ENCODE results near the gene POC5.

POC5 gene

DNA sequence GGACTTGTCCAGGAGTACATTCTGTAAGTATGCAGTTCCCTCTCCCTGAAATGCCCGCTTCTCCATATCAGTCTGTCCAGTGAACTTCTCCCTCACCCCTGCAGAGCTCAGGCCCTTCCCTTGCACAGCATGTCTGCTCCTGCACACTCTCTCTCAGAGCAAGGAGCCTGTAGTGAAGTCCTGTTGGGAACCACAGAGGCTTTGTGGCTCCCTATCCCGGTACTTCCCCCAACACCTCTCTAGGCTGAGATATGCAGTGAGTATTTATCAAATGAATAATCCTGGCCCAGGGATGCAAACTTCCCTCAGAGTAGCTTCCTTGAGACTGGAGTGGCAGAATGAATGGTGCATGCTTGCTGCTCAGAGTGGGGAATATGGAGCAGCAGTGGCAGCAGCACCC, 48.8 kb downstream of the POC5 start:
- peaks cover 45% of the 10 kb centered on the region for H3K4me1 ChIP-seq (ENCODE audit: low read length)

DNA sequence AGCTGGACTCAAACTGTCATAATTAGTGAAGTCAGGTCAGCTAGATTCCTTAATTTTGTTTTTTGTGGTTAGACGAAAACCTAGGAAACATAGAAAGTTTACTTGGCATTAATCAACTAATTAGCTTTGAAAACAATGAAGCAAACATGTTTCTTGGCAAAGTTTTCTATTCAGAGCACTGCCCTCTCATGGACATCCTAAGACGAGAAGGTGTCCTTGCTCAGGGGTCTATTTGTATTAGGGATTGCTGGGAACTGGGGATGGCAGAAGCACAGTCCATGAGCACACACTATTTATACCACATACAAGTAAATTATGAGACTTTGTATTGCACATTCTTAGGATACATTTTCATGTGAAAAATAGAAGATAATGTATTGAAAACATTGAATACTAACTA, 49.7 kb downstream of the POC5 start:
- Histone ChIP-seq H3K36me3 (replicated peaks; ENCODE audit: low read depth, low read length) (peaks cover 3% of the 10 kb centered on the region), H3K4me2 (ENCODE audit: low read length) (peak overlapping the region; percentile 94; the same call in 1 of the 2 replicates), H3K9me3 (ENCODE audit: insufficient read depth, low read length) (no peaks in the 10 kb centered on the region), H3K4me3 (ENCODE audit: low read length) (no peak overlapping the region), H3K79me2 (ENCODE audit: low read length) (no peaks in the 10 kb centered on the region), H3K27me3 (ENCODE audit: low read depth, low read length) (no peaks in the 10 kb centered on the region), H3K9ac (ENCODE audit: low read length) (no peak overlapping the region), H3K4me1 (ENCODE audit: low read length) (peaks cover 45% of the 10 kb centered on the region), H3K27ac (ENCODE audit: low read length) (no peak overlapping the region), H4K20me1 (ENCODE audit: insufficient read depth, low read length) (no peaks in the 10 kb centered on the region), H2AFZ (ENCODE audit: low read depth, low read length) (no peak overlapping the region)
- TF ChIP-seq EZH2phosphoT487 (IDR thresholded peaks at IDR 0.05; ENCODE audit: low read depth), result no peak
- TF ChIP-seq, protein P1, sequence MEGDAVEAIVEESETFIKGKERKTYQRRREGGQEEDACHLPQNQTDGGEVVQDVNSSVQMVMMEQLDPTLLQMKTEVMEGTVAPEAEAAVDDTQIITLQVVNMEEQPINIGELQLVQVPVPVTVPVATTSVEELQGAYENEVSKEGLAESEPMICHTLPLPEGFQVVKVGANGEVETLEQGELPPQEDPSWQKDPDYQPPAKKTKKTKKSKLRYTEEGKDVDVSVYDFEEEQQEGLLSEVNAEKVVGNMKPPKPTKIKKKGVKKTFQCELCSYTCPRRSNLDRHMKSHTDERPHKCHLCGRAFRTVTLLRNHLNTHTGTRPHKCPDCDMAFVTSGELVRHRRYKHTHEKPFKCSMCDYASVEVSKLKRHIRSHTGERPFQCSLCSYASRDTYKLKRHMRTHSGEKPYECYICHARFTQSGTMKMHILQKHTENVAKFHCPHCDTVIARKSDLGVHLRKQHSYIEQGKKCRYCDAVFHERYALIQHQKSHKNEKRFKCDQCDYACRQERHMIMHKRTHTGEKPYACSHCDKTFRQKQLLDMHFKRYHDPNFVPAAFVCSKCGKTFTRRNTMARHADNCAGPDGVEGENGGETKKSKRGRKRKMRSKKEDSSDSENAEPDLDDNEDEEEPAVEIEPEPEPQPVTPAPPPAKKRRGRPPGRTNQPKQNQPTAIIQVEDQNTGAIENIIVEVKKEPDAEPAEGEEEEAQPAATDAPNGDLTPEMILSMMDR (IDR thresholded peaks at IDR 0.05; ENCODE audit: low read depth, low read length), result peak; percentile 48

More for the DNA sequence above, 48.8 kb downstream of the POC5 start:
- no peaks in the 10 kb centered on the region for H3K79me2 ChIP-seq (ENCODE audit: low read length)
- H3K27me3 ChIP-seq (ENCODE audit: low read depth, low read length), result no peaks in the 10 kb centered on the region
- no peaks in the 10 kb centered on the region for H4K20me1 ChIP-seq (ENCODE audit: insufficient read depth, low read length)
- no peaks in the 10 kb centered on the region for H3K9me3 ChIP-seq (ENCODE audit: insufficient read depth, low read length)
- peak overlapping the region; percentile 94 for H3K4me2 ChIP-seq (ENCODE audit: low read length)
- no peak overlapping the region for H2AFZ ChIP-seq (ENCODE audit: low read depth, low read length)
- peak overlapping the region; percentile 40 for H3K9ac ChIP-seq (ENCODE audit: low read length)
- H3K27ac ChIP-seq (ENCODE audit: low read length), result peak overlapping the region; percentile 90
- no peak for TF ChIP-seq EZH2phosphoT487 (IDR thresholded peaks at IDR 0.05; ENCODE audit: low read depth)
- TF ChIP-seq, protein P1 (IDR thresholded peaks at IDR 0.05; ENCODE audit: low read depth, low read length), result no peak
- peaks cover 3% of the 10 kb centered on the region for H3K36me3 ChIP-seq (replicated peaks; ENCODE audit: low read depth, low read length)
- H3K4me3 ChIP-seq (ENCODE audit: low read length), result peak overlapping the region; percentile 75

DNA sequence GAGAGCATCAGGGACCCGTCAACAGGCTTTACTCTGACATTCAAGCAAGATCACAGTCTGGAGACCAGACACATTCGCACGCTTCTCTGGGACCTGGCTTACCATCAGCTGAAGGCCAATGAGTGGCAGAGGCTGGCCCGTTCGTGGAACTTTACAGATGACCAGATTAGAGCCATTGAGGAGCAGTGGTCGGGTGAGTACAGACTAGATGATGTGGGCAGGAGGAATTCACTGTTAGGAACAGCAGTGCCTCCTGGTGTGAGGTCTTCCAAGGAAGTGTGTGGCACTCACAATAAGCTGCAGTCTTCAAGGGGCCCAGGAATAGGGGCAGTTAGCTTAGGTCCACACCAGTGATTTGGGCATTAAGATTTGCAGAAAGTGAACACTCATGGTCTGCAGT, 50.4 kb downstream of the POC5 start:
- H3K27me3 ChIP-seq (ENCODE audit: low read depth, low read length), result no peaks in the 10 kb centered on the region
- H3K4me1 ChIP-seq (ENCODE audit: low read length), result peaks cover 52% of the 10 kb centered on the region
- no peak for TF ChIP-seq EZH2phosphoT487 (IDR thresholded peaks at IDR 0.05; ENCODE audit: low read depth)
- TF ChIP-seq, protein P1 (IDR thresholded peaks at IDR 0.05; ENCODE audit: low read depth, low read length), result no peak
- no peak overlapping the region for H3K27ac ChIP-seq (ENCODE audit: low read length)
- no peaks in the 10 kb centered on the region for H4K20me1 ChIP-seq (ENCODE audit: insufficient read depth, low read length)
- no peaks in the 10 kb centered on the region for H3K36me3 ChIP-seq (replicated peaks; ENCODE audit: low read depth, low read length)
- no peak overlapping the region for H3K4me2 ChIP-seq (ENCODE audit: low read length)
- no peaks in the 10 kb centered on the region for H3K79me2 ChIP-seq (ENCODE audit: low read length)
- H2AFZ ChIP-seq (ENCODE audit: low read depth, low read length), result no peak overlapping the region
- no peak overlapping the region for H3K4me3 ChIP-seq (ENCODE audit: low read length)
- no peaks in the 10 kb centered on the region for H3K9me3 ChIP-seq (ENCODE audit: insufficient read depth, low read length)
- no peak overlapping the region for H3K9ac ChIP-seq (ENCODE audit: low read length)

DNA sequence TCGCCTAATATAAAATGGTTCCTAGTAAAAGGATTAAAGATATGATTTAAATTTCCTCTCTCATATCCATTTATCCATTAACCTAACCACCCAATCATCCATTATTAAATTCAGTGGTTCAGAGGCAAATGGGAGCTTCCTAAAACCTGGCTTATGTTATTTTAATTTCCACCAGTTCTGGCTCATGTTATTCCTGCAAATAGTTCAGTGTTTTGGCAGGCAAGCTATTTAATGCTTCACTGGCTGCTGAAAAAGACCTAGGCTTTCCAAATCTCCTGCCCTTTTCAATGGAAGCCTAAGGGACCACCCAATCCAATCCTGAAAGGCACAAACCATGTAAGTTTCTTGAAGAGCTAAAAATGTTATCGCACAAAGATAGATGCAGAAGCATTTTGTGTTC, 52.3 kb downstream of the POC5 start:
- H3K36me3 ChIP-seq (replicated peaks; ENCODE audit: low read depth, low read length), result no peaks in the 10 kb centered on the region
- no peak overlapping the region for H2AFZ ChIP-seq (ENCODE audit: low read depth, low read length)
- no peak overlapping the region for H3K4me3 ChIP-seq (ENCODE audit: low read length)
- H3K79me2 ChIP-seq (ENCODE audit: low read length), result no peaks in the 10 kb centered on the region
- no peaks in the 10 kb centered on the region for H3K9me3 ChIP-seq (ENCODE audit: insufficient read depth, low read length)
- TF ChIP-seq EZH2phosphoT487 (IDR thresholded peaks at IDR 0.05; ENCODE audit: low read depth), result no peak
- TF ChIP-seq, protein P1 (IDR thresholded peaks at IDR 0.05; ENCODE audit: low read depth, low read length), result no peak
- H3K4me1 ChIP-seq (ENCODE audit: low read length), result peaks cover 62% of the 10 kb centered on the region
- no peak overlapping the region for H3K27ac ChIP-seq (ENCODE audit: low read length)
- no peaks in the 10 kb centered on the region for H3K27me3 ChIP-seq (ENCODE audit: low read depth, low read length)
- H3K9ac ChIP-seq (ENCODE audit: low read length), result no peak overlapping the region
- no peak overlapping the region for H3K4me2 ChIP-seq (ENCODE audit: low read length)
- H4K20me1 ChIP-seq (ENCODE audit: insufficient read depth, low read length), result no peaks in the 10 kb centered on the region
